Measurements from ENCODE around the gene OR6V1. TPM values are rescaled to one million over a fixed set of nuclear protein-coding genes. Genes with fewer than 3 reads are reported as not detected.

OR6V1 gene, protein sequence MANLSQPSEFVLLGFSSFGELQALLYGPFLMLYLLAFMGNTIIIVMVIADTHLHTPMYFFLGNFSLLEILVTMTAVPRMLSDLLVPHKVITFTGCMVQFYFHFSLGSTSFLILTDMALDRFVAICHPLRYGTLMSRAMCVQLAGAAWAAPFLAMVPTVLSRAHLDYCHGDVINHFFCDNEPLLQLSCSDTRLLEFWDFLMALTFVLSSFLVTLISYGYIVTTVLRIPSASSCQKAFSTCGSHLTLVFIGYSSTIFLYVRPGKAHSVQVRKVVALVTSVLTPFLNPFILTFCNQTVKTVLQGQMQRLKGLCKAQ
- not detected in 2 replicates for total RNA-seq

DNA sequence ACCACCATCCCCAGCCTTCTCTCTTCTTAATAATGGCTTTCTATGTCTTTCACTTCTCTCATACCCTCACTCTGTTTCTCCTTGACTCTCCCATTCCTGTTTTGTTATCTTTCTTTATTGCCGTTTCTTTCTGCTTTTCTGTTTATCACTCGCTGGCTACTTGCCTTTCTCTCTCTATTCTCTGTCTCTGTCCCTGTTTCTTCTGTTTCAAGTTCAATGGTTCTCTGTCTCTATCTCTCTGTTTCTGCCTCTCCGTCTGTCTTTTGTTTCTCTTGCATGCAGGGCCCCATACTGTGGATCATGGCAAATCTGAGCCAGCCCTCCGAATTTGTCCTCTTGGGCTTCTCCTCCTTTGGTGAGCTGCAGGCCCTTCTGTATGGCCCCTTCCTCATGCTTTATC is at the start of gene OR6V1:
TSS of gene OR6V1 (plus strand) at position 301 of the 400 bp plus-strand sequence. CDS start at position 301, 0 bp downstream.

DNA sequence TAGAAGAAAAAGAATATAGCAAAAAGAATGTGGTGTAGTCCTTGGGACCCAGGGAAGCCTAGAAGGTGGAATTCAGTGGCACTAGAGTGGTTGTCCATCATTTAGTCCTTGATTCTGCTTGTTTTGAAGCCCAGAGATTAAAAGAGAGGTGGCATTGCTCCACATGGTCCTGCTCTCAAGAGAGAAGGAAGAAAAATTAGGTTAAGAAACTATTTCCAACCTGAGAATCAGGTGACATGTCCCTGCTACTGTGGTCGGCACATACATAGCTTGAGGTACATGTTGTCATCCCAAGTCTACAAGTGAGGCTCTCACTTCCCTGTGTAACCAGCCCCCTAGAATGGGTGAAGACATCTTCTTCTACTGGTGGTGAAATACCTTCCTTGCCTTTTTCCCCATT is 25.1 kb upstream of the OR6V1 start, which contains the start of gene OR9A2:
TSS of gene OR9A2 (minus strand) at position 101 of the 400 bp plus-strand sequence. CDS start at position 101, 0 bp downstream.

Other genes with a start within 250 kb of the OR6V1 start
- gene EPHB6, start 197.3 kb upstream of the OR6V1 start, total RNA-seq, result 4.2 and 5.5 TPM in 2 replicates
- gene TRPV6, start 166.6 kb upstream of the OR6V1 start, total RNA-seq, result not detected in 2 replicates
- not detected in 2 replicates for gene TRPV5, start 118.6 kb upstream of the OR6V1 start, total RNA-seq
- gene LLCFC1, start 112.9 kb upstream of the OR6V1 start, total RNA-seq, result not detected in 2 replicates
- gene KEL, start 90.0 kb upstream of the OR6V1 start, total RNA-seq, result 0.13 TPM in 1 of 2 replicates, not detected in the other
- not detected in 2 replicates for gene OR9A2, start 25.2 kb upstream of the OR6V1 start, total RNA-seq
- not detected in 2 replicates for gene PIP, start 79.7 kb downstream of the OR6V1 start, total RNA-seq
- gene TAS2R39, start 131.1 kb downstream of the OR6V1 start, total RNA-seq, result not detected in 2 replicates
- gene TAS2R40, start 169.7 kb downstream of the OR6V1 start, total RNA-seq, result not detected in 2 replicates
- gene GSTK1, start 211.1 kb downstream of the OR6V1 start, total RNA-seq, result 125 and 234 TPM in 2 replicates
- 5.5 and 30.2 TPM in 2 replicates for gene TMEM139, start 232.6 kb downstream of the OR6V1 start, total RNA-seq
- gene CASP2, start 236.0 kb downstream of the OR6V1 start, total RNA-seq, result 16.2 and 17.8 TPM in 2 replicates

Data from mesangial cell (primary cell).